CD4-positive, alpha-beta T cell (primary cell): ENCODE measurements around the gene ANO4. TPM values are rescaled to one million over a fixed set of nuclear protein-coding genes. Genes with fewer than 3 reads are reported as not detected.

Source experiments
- ATAC-seq: fragments of 200-7000 bp; cut with Tn5 transposase; one replicate; pipeline ENCODE4 v1.10.0; 2022; ENCODE audit warnings: mild to moderate bottlenecking; ENCODE audit not compliant: poor library complexity
- CTCF ChIA-PET: fragments of 350-600 bp; sonication (Branson Sonifier 250); formaldehyde crosslinking; loops from one replicate; lab custom pipeline; 2021; ENCODE audit warnings: antibody characterized with exemption, inconsistent platforms; lab: Charles Lee
- POLR2A ChIA-PET: fragments of 350-600 bp; sonication (Branson Sonifier 250); formaldehyde crosslinking; loops from one replicate; lab custom pipeline; 2021; ENCODE audit warnings: antibody characterized with exemption, inconsistent platforms; lab: Charles Lee
- DNase-seq, 14 experiments: peaks; one replicate each; pipeline ENCODE4 v3.0.0-alpha.2; 2013 to 2020; ENCODE audit warnings: mixed read lengths in 2 of 14
- H3K27ac ChIP-seq, 2 donors: one replicate each; pipeline versions ENCODE4 v1.5.1 to v1.7.0; 2013; ENCODE audit warnings: low read length in 2 of 2, low read depth in 1 of 2, mild to moderate bottlenecking in 1 of 2
- H3K27me3 ChIP-seq, 2 experiments: 1 replicate in 1 of 2; 2 replicates in 1 of 2; pipeline versions ENCODE4 v1.6.1 to v1.7.0; 2013; ENCODE audit warnings: low read length in 2 of 2, control low read depth in 1 of 2, mild to moderate bottlenecking in 1 of 2, moderate library complexity in 1 of 2; ENCODE audit not compliant: insufficient read depth in 2 of 2, control insufficient read depth in 1 of 2
- H3K36me3 ChIP-seq: one replicate; pipeline ENCODE4 v1.6.1; 2013; ENCODE audit warnings: low read length, control low read depth; ENCODE audit not compliant: insufficient read depth
- H3K4me1 ChIP-seq: one replicate; pipeline ENCODE4 v1.6.1; 2013; ENCODE audit warnings: low read length, control low read depth; ENCODE audit not compliant: insufficient read depth
- H3K4me3 ChIP-seq: one replicate; pipeline ENCODE4 v1.5.1; 2013; ENCODE audit warnings: mild to moderate bottlenecking, low read length, moderate library complexity
- H3K9me3 ChIP-seq, 2 experiments: 1 replicate in 1 of 2; 2 replicates in 1 of 2; pipeline versions ENCODE4 v1.6.1 to v1.7.0; 2013; ENCODE audit warnings: low read length in 2 of 2, mild to moderate bottlenecking in 2 of 2, control low read depth in 1 of 2, moderate library complexity in 1 of 2; ENCODE audit not compliant: control insufficient read depth in 1 of 2, insufficient read depth in 1 of 2
- H3K27ac Mint-ChIP-seq: one replicate; pipeline ENCODE4 v1.8.0; 2020; ENCODE audit warnings: mixed read lengths
- H3K27me3 Mint-ChIP-seq: one replicate; pipeline ENCODE4 v1.8.0; 2021; ENCODE audit warnings: mixed read lengths
- H3K36me3 Mint-ChIP-seq: one replicate; pipeline ENCODE4 v1.8.0; 2021; ENCODE audit warnings: low read depth, mixed read lengths
- H3K4me1 Mint-ChIP-seq: one replicate; pipeline ENCODE4 v1.8.0; 2021; ENCODE audit warnings: low read depth, mixed read lengths
- H3K4me3 Mint-ChIP-seq: one replicate; pipeline ENCODE4 v1.8.0; 2020; ENCODE audit warnings: mild to moderate bottlenecking, mixed read lengths
- H3K9me3 Mint-ChIP-seq: one replicate; pipeline ENCODE4 v1.8.0; 2020; ENCODE audit warnings: mixed read lengths
- CTCF ChIP-seq: fragments of 200-600 bp; IDR thresholded peaks from one replicate; pipeline ENCODE4 v1.8.0; 2022; ENCODE audit warnings: antibody characterized with exemption, mild to moderate bottlenecking
- intact Hi-C, 2 experiments: fragments of 100-400 bp; cut with DNase I in 1 of 2; cut with micrococcal nuclease in 1 of 2; formaldehyde crosslinking; loops; one replicate each; pipeline versions ENCODE4 v1.15.1 to v1.9.0; 2023 to 2025; cut with DNase I, micrococcal nuclease
- total RNA-seq, 174 experiments: library from RNA in 2 of 174; stranded (reverse) in 2 of 174; gene quantifications; one replicate each; pipeline ENCODE4 v1.2.3 and lab custom pipeline; 2021 to 2026

The ANO4 gene
- total RNA-seq, 2 experiments from 2014 or later: not detected

- Mint-ChIP-seq H3K36me3 (no peaks in the 10 kb centered on the region), H3K4me1 (no peaks in the 10 kb centered on the region), H3K9me3 (no peaks in the 10 kb centered on the region), H3K4me3 (no peak overlapping the region), H3K27ac (no peak overlapping the region), H3K27me3 (peaks cover 22% of the 10 kb centered on the region)
- ATAC-seq: no peak
- Histone ChIP-seq H3K36me3 (no peaks in the 10 kb centered on the region), H3K27me3 (no peaks in the 10 kb centered on the region), H3K9me3 (peaks cover 0 to 3% of the 10 kb centered on the region in 2 experiments), H3K4me3 (no peak overlapping the region), H3K4me1 (no peaks in the 10 kb centered on the region), H3K27ac (no peak overlapping the region)
- CTCF ChIA-PET: no interaction called here
- TF ChIP-seq CTCF: no peak
- POLR2A ChIA-PET: no interaction called here
- DNase-seq: no peak
- intact Hi-C loops: no loop called here
Observed at GRCh38 chr12:100796621-100797020, 2.0 kb downstream of the ANO4 start.

GRCh38 chr12:100797246-100797645 lies 2.7 kb downstream of the ANO4 start:
- intact Hi-C loops: no loop called here
- CTCF ChIA-PET: no interaction called here
- POLR2A ChIA-PET: no interaction called here
- DNase-seq (no peak), ATAC-seq (no peak)
- no peaks in the 10 kb centered on the region for H3K27me3 ChIP-seq
- no peak for TF ChIP-seq CTCF
- Mint-ChIP-seq H3K4me3 (no peak overlapping the region), H3K36me3 (no peaks in the 10 kb centered on the region), H3K4me1 (no peaks in the 10 kb centered on the region), H3K9me3 (no peaks in the 10 kb centered on the region), H3K27me3 (peaks cover 22% of the 10 kb centered on the region), H3K27ac (no peak overlapping the region)
- H3K36me3 ChIP-seq: no peaks in the 10 kb centered on the region
- peaks cover 0 to 3% of the 10 kb centered on the region in 2 experiments for H3K9me3 ChIP-seq
- no peak overlapping the region for H3K4me3 ChIP-seq
- no peak overlapping the region for H3K27ac ChIP-seq
- H3K4me1 ChIP-seq: no peaks in the 10 kb centered on the region

- intact Hi-C loops: no loop called here
- H3K27ac ChIP-seq: no peak overlapping the region
- H3K4me1 Mint-ChIP-seq: no peaks in the 10 kb centered on the region
- ChIA-PET CTCF (no interaction called here), POLR2A (no interaction called here)
- H3K4me1 ChIP-seq: no peaks in the 10 kb centered on the region
- H3K9me3 Mint-ChIP-seq: no peaks in the 10 kb centered on the region
- DNase-seq (no peak), ATAC-seq (no peak)
- TF ChIP-seq CTCF: no peak
- H3K4me3 ChIP-seq: no peak overlapping the region
- H3K9me3 ChIP-seq: peaks cover 0 to 3% of the 10 kb centered on the region in 2 experiments
- H3K36me3 Mint-ChIP-seq: no peaks in the 10 kb centered on the region
- peaks cover 22% of the 10 kb centered on the region for H3K27me3 Mint-ChIP-seq
- H3K27ac Mint-ChIP-seq: no peak overlapping the region
- H3K36me3 ChIP-seq: no peaks in the 10 kb centered on the region
- H3K27me3 ChIP-seq: no peaks in the 10 kb centered on the region
- H3K4me3 Mint-ChIP-seq: no peak overlapping the region
Observed at GRCh38 chr12:100797786-100798185, 3.2 kb downstream of the ANO4 start.
